ENCODE measurements around the gene GRPEL1.

DNA sequence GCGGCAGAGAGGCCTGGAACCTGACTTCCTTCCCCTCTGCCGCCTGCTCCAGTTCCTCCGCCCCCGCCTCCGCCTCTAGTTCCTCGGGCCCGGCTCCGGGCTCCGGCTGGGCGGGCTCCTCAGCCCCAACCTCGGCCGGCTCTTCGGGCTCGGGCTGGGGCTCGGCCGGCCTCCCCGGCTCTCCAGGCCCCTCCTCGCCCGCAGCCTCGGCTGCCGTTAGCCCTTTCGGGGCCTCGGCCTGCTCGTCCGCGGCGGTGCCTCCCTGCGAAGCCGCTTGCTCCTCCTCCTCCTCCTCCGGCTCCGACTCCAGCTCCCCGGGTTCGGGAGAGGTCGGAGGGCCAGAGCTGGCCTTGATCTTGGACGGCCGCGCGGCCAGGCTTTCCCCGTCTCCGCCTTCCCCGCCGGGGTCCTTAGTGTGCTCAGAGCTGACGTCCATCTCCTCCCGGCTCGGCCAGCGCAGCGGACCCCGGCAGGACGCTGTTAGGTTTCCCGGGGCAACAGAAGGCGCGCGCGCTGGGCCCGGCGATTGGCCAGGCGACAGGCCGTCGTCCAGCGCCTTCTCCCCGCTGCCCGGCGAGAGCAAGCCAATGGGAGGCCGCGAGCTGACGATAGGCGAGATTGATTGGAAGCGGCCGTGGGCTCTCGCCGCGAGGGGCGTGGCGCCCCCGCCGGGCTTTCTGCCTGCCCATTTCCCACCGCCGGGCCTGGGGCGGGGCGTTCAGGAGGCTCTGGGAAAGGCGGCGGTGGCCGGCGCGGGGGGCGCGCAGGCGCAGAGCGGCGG lies 25.2 kb downstream of the GRPEL1 start:
- TF ChIP-seq, protein P1, sequence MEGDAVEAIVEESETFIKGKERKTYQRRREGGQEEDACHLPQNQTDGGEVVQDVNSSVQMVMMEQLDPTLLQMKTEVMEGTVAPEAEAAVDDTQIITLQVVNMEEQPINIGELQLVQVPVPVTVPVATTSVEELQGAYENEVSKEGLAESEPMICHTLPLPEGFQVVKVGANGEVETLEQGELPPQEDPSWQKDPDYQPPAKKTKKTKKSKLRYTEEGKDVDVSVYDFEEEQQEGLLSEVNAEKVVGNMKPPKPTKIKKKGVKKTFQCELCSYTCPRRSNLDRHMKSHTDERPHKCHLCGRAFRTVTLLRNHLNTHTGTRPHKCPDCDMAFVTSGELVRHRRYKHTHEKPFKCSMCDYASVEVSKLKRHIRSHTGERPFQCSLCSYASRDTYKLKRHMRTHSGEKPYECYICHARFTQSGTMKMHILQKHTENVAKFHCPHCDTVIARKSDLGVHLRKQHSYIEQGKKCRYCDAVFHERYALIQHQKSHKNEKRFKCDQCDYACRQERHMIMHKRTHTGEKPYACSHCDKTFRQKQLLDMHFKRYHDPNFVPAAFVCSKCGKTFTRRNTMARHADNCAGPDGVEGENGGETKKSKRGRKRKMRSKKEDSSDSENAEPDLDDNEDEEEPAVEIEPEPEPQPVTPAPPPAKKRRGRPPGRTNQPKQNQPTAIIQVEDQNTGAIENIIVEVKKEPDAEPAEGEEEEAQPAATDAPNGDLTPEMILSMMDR (conservative IDR thresholded peaks at IDR 0.05; ENCODE audit: low read length): peak; percentile 26; the same call in 1 of the 2 replicates
- no peak for TF ChIP-seq EZH2phosphoT487 (IDR thresholded peaks at IDR 0.05; ENCODE audit: borderline replicate concordance, low read depth, low read length)

Data from OCI-LY7 (cell line).